Measurements from ENCODE around the gene TBC1D19.
"Not testable (repeated sequence)": the region's sequence is repeated elsewhere in the genome, so short reads cannot be mapped to it uniquely, and the experiment has no call there.

Gene TBC1D19

DNA sequence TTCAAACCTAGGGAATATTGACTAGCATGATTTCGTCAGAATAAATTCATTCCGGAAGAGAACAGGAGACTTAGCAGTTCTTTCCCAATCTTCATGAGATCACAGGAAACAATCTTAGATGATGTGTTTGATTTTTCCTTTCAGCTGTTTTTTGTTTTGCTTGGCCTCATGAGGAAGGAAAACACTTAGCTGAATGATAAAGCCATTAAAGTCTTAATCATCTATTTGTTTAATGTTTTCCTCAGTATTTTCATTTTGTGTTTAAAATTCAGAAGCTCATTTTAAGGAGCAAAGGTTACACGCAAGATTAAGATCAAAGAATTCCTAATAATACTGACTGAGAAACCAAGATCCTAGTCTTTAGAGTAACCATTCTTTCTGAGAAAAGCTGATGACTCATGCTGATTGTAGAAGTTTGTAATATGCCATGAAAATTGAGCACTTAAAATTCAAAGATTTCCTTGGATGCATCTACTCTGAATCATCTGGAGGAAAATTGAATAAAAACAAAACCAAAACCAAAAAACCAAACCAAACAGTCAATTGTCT lies 15.4 kb upstream of the TBC1D19 start:
- DNase-seq (ENCODE audit: low read depth) = peak; percentile 68
- H3K4me3 ChIP-seq (ENCODE audit: low read length) = no peak overlapping the region
- TF ChIP-seq CTCF (conservative IDR thresholded peaks at IDR 0.05; ENCODE audit: low read depth, low read length) = no peak

- TF ChIP-seq CTCF (conservative IDR thresholded peaks at IDR 0.05; ENCODE audit: low read depth, low read length) = no peak
- DNase-seq (ENCODE audit: low read depth) = no peak
Observed at GRCh38 chr4:26570596-26570995, 13.3 kb upstream of the TBC1D19 start.

GRCh38 chr4:26573389-26573794 lies 10.5 kb upstream of the TBC1D19 start:
- TF ChIP-seq CTCF (conservative IDR thresholded peaks at IDR 0.05; ENCODE audit: low read depth, low read length) = no peak

More at GRCh38 chr4:26570596-26570995, 13.3 kb upstream of the TBC1D19 start:
- H3K4me3 ChIP-seq (ENCODE audit: low read length) = no peak overlapping the region

GRCh38 chr4:26574563-26574962 lies 9.3 kb upstream of the TBC1D19 start:
- TF ChIP-seq CTCF (conservative IDR thresholded peaks at IDR 0.05; ENCODE audit: low read depth, low read length) = no peak
- H3K4me3 ChIP-seq (ENCODE audit: low read length) = no peak overlapping the region
- DNase-seq (ENCODE audit: low read depth) = no peak

More at GRCh38 chr4:26573389-26573794, 10.5 kb upstream of the TBC1D19 start:
- H3K4me3 ChIP-seq (ENCODE audit: low read length) = no peak overlapping the region
- DNase-seq (ENCODE audit: low read depth) = no peak

DNA sequence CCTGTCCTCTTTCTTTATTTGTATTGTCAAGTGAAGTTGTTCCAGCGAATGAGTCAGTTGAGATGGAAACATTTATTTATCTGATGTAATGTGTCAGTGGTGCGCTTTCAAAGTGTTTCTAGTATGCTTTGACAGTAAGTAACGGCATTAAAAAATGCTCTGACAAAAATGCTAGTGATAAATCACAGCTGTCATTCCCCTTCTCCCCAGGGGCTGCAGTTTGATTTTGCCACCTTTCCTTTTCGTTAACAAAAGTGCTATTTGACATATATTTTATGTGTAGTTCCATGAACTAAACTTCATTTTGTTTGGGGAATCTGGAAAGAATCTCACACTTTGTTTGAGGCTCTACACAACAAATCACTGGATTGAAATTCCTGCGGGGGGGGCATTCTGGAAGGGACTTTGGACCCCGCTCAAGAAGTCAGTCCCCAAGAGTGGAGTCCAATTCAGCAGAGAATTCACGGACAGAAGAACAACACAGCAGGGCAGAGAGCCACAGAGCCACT lies 7.6 kb upstream of the TBC1D19 start:
- no peak overlapping the region for H3K4me3 ChIP-seq (ENCODE audit: low read length)
- TF ChIP-seq CTCF (conservative IDR thresholded peaks at IDR 0.05; ENCODE audit: low read depth, low read length) = no peak
- no peak for DNase-seq (ENCODE audit: low read depth)

GRCh38 chr4:26577066-26577465 lies 6.8 kb upstream of the TBC1D19 start:
- DNase-seq (ENCODE audit: low read depth) = no peak
- H3K4me3 ChIP-seq (ENCODE audit: low read length) = no peak overlapping the region
- TF ChIP-seq CTCF (conservative IDR thresholded peaks at IDR 0.05; ENCODE audit: low read depth, low read length) = no peak

DNA sequence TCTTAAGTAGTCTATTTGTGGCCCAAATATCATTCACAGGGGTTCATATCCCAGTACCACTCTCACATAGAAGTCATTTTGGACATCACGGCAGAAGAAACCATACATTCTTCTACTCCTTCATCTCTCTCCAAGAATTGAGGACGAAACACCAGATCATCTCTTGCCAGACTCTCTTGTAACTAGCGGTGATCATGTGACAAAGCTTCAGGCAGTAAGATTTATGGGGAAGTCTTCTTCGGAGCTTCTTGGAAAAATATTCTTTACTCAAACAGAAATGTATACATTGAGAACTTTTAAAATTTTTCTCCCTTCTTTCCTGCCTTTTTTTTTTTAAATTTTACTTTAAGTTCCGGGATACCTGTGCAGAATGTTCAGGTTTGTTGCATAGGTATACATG lies 4.7 kb upstream of the TBC1D19 start:
- no peak for DNase-seq (ENCODE audit: low read depth)
- H3K4me3 ChIP-seq (ENCODE audit: low read length) = no peak overlapping the region
- TF ChIP-seq CTCF (conservative IDR thresholded peaks at IDR 0.05; ENCODE audit: low read depth, low read length) = no peak

DNA sequence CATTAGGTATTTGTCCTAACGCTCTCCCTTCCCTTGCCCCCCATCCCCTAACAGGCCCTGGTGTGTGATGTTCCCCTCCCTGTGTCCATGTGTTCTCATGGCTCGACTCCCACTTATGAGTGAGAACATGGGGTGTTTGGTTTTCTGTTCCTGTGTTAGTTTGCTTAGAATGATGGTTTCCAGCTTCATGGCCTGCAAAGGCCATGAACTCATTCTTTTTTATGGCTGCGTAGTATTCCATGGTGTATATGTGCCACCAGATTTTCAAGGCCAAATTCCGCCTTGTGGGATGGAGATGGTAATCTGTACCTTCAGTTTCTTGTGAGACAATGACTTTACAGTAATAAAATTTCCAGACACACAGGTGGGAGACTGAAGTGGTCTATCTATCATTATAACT lies 2.5 kb upstream of the TBC1D19 start:
- not testable (repeated sequence) for DNase-seq (ENCODE audit: low read depth); H3K4me3 ChIP-seq (ENCODE audit: low read length)
